Panc1 (cell line): Measurements from ENCODE around the gene PTGDS. TPM values are rescaled to one million over a fixed set of nuclear protein-coding genes. Genes with fewer than 3 reads are reported as not detected.
A peak's percentile ranks its signal among the peaks of the same experiment; 100 is the strongest.

ENCODE experiments used
- ATAC-seq: fragments of 200-7000 bp; cut with Tn5 transposase; 2 replicates; pipeline ENCODE4 v1.9.1; 2020; ENCODE audit warnings: mild to moderate bottlenecking, moderate library complexity
- BruUV-seq: library from RNA; stranded (reverse); fragments of 400-500 nt; replicated peaks from 2 replicates; lab custom pipeline; 2021; lab: Mats Ljungman, UMichigan
- CTCF ChIA-PET: fragments of 300-600 bp; sonication (Branson Sonifier 250); formaldehyde crosslinking; loops from one replicate; lab custom pipeline; 2022; ENCODE audit warnings: antibody characterized with exemption; lab: Charles Lee
- POLR2A ChIA-PET: fragments of 300-600 bp; sonication (Branson Sonifier 250); formaldehyde crosslinking; loops from one replicate; lab custom pipeline; 2022; ENCODE audit warnings: antibody characterized with exemption; lab: Charles Lee
- DNase-seq: peaks from one replicate; pipeline ENCODE4 v3.0.0-alpha.2; 2010; ENCODE audit warnings: low read depth, low spot score
- H3K27ac ChIP-seq: 2 replicates; pipeline ENCODE4 v1.5.1; 2011; ENCODE audit warnings: mild to moderate bottlenecking, low read length, inconsistent platforms
- H3K27me3 ChIP-seq: fragments of 200-500 bp; sonication (Bioruptor generic); 2 replicates; pipeline ENCODE4 v1.6.0; 2014; ENCODE audit warnings: low read length, inconsistent platforms; ENCODE audit not compliant: control insufficient read depth, insufficient read depth
- H3K36me3 ChIP-seq: fragments of 200-500 bp; sonication (Bioruptor generic); 2 replicates; pipeline ENCODE4 v1.5.1; 2014; ENCODE audit warnings: inconsistent platforms, mild to moderate bottlenecking, low read length, moderate library complexity; ENCODE audit not compliant: control insufficient read depth, insufficient read depth
- H3K4me1 ChIP-seq: 2 replicates; pipeline ENCODE4 v1.5.1; 2011; ENCODE audit warnings: inconsistent platforms, mild to moderate bottlenecking, low read length, moderate library complexity; ENCODE audit not compliant: control insufficient read depth, insufficient read depth
- H3K4me3 ChIP-seq, 2 experiments: 2 replicates each; pipeline ENCODE4 v1.5.1; 2011 to 2012; ENCODE audit warnings: low read depth in 2 of 2, low read length in 2 of 2, mild to moderate bottlenecking in 2 of 2, inconsistent platforms in 1 of 2, moderate library complexity in 1 of 2
- H3K9me3 ChIP-seq: fragments of 200-500 bp; sonication (Bioruptor generic); 2 replicates; pipeline ENCODE4 v1.5.1; 2014; ENCODE audit warnings: low read depth, mild to moderate bottlenecking, inconsistent platforms, low read length, moderate library complexity; ENCODE audit not compliant: control insufficient read depth, insufficient read depth
- POLR2AphosphoS5 ChIP-seq: IDR thresholded peaks from 2 replicates; pipeline ENCODE4 v1.6.1; 2012; ENCODE audit warnings: mild to moderate bottlenecking, low read depth, low read length, moderate library complexity
- SIN3A ChIP-seq: IDR thresholded peaks from 2 replicates; pipeline ENCODE4 v1.6.1; 2012; ENCODE audit warnings: low read depth, mild to moderate bottlenecking, low read length, moderate library complexity, borderline replicate concordance; ENCODE audit not compliant: insufficient read depth
- TCF7L2 ChIP-seq: IDR thresholded peaks from 2 replicates; pipeline ENCODE4 v1.6.1; 2011; ENCODE audit warnings: mild to moderate bottlenecking, low read depth, low read length, inconsistent platforms
- in situ Hi-C: cut with HindIII; loops from 2 replicates; pipeline ENCODE4 v1.10.0; 2016; ENCODE audit warnings: low sequenced_read_pairs, low pct_unique_long_range_greater_than_20kb
- intact Hi-C: fragments of 100-400 bp; cut with micrococcal nuclease; formaldehyde crosslinking; loops from one replicate; pipeline ENCODE4 v1.10.0; 2022; ENCODE audit not compliant: unreplicated experiment
- total RNA-seq: library from RNA; stranded (reverse); gene quantifications from one replicate; pipeline ENCODE4 v1.2.1, GENCODE V29; 2021; ENCODE audit not compliant: unreplicated experiment
- TF ChIP-seq, protein P1 (sequence below), 2 experiments: IDR thresholded peaks; 2 replicates each; pipeline ENCODE4 v1.6.1; 2011 to 2012; ENCODE audit warnings: low read depth in 2 of 2, control low read depth in 1 of 2, low read length in 1 of 2, mild to moderate bottlenecking in 1 of 2, moderate library complexity in 1 of 2; ENCODE audit not compliant: insufficient read depth in 1 of 2
- TF ChIP-seq, protein P2 (sequence below): fragments of 450-650 bp; IDR thresholded peaks from 2 replicates; pipeline ENCODE4 v1.5.1; 2017; ENCODE audit warnings: mild to moderate bottlenecking

PTGDS gene
- total RNA-seq, 1 experiment from 2014 or later, result 13.7 TPM

DNA sequence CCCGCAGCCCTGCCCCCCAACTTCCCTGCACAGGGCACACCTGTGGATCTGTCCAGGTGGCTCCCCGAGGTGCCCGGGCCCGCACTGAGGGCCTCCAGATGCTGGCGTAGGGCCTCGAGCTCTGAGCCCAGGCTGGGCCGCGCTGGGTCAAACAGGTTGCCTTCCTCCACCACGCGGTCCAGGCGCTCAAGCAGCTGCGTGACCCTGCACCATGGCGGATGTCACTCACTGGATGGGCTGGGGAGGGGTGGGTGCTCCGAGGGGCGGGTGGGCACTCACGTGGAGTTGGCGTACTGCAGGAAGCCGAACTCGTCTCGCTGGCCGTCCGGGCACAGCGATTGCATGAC lies 45.3 kb downstream of the PTGDS start:
- no peak for DNase-seq
- intact Hi-C loops (no loop called here), in situ Hi-C loops (no loop called here)
- H3K27ac ChIP-seq, result no peak overlapping the region
- peak; percentile 6; the same call in 1 of the 2 replicates for ATAC-seq
- ChIA-PET CTCF (interaction anchor here (0.6 kb wide), 1 partner anchor 24 kb away, joined by 4 read pairs; no protein-coding TSS in a partner anchor), POLR2A (no interaction called here)
- no TSS peak for BruUV-seq
- H3K4me1 ChIP-seq, result peaks cover 22% of the 10 kb centered on the region
- no peaks in the 10 kb centered on the region for H3K9me3 ChIP-seq
- no peak overlapping the region for H3K4me3 ChIP-seq
- H3K27me3 ChIP-seq, result no peaks in the 10 kb centered on the region
- TF ChIP-seq, protein P1, sequence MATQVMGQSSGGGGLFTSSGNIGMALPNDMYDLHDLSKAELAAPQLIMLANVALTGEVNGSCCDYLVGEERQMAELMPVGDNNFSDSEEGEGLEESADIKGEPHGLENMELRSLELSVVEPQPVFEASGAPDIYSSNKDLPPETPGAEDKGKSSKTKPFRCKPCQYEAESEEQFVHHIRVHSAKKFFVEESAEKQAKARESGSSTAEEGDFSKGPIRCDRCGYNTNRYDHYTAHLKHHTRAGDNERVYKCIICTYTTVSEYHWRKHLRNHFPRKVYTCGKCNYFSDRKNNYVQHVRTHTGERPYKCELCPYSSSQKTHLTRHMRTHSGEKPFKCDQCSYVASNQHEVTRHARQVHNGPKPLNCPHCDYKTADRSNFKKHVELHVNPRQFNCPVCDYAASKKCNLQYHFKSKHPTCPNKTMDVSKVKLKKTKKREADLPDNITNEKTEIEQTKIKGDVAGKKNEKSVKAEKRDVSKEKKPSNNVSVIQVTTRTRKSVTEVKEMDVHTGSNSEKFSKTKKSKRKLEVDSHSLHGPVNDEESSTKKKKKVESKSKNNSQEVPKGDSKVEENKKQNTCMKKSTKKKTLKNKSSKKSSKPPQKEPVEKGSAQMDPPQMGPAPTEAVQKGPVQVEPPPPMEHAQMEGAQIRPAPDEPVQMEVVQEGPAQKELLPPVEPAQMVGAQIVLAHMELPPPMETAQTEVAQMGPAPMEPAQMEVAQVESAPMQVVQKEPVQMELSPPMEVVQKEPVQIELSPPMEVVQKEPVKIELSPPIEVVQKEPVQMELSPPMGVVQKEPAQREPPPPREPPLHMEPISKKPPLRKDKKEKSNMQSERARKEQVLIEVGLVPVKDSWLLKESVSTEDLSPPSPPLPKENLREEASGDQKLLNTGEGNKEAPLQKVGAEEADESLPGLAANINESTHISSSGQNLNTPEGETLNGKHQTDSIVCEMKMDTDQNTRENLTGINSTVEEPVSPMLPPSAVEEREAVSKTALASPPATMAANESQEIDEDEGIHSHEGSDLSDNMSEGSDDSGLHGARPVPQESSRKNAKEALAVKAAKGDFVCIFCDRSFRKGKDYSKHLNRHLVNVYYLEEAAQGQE (IDR thresholded peaks at IDR 0.05; ENCODE audit: insufficient read depth in 1 of 2, low read depth in 2 of 2, low read length in 1 of 2), result no peak
- TF ChIP-seq SIN3A (no peak), POLR2AphosphoS5 (no peak), TCF7L2 (no peak)
- TF ChIP-seq, protein P2, sequence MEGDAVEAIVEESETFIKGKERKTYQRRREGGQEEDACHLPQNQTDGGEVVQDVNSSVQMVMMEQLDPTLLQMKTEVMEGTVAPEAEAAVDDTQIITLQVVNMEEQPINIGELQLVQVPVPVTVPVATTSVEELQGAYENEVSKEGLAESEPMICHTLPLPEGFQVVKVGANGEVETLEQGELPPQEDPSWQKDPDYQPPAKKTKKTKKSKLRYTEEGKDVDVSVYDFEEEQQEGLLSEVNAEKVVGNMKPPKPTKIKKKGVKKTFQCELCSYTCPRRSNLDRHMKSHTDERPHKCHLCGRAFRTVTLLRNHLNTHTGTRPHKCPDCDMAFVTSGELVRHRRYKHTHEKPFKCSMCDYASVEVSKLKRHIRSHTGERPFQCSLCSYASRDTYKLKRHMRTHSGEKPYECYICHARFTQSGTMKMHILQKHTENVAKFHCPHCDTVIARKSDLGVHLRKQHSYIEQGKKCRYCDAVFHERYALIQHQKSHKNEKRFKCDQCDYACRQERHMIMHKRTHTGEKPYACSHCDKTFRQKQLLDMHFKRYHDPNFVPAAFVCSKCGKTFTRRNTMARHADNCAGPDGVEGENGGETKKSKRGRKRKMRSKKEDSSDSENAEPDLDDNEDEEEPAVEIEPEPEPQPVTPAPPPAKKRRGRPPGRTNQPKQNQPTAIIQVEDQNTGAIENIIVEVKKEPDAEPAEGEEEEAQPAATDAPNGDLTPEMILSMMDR, result no peak
- H3K36me3 ChIP-seq, result no peaks in the 10 kb centered on the region

DNA sequence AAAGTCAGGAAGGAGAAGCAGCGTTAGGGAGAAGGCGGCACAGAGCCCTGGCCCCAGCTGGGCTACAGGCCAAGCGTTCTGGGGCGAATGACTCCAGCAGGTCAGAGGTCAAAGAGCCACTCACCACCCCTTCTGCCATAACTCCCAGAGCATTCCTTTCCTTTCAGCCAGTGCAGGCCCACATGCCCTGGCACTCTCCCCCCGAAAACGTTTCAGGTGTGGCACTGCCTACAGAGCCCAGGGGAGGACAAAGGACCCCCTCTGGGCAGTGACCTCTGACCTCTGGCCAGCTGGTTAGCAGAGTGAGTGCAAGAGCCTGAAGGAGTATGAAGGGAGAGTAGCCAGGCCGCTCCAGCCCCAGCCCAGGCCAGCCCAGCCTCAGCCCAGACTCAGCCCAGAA lies 45.9 kb downstream of the PTGDS start:
- intact Hi-C loops, result no loop called here
- POLR2A ChIA-PET, result no interaction called here
- BruUV-seq, result no TSS peak
- no peak for TF ChIP-seq TCF7L2
- Histone ChIP-seq H3K27ac (no peak overlapping the region), H3K27me3 (no peaks in the 10 kb centered on the region), H3K4me1 (peaks cover 22% of the 10 kb centered on the region), H3K4me3 (no peak overlapping the region), H3K36me3 (no peaks in the 10 kb centered on the region), H3K9me3 (no peaks in the 10 kb centered on the region)
- CTCF ChIA-PET, result no interaction called here
- DNase-seq (no peak), ATAC-seq (no peak)
- in situ Hi-C loops, result no loop called here

DNA sequence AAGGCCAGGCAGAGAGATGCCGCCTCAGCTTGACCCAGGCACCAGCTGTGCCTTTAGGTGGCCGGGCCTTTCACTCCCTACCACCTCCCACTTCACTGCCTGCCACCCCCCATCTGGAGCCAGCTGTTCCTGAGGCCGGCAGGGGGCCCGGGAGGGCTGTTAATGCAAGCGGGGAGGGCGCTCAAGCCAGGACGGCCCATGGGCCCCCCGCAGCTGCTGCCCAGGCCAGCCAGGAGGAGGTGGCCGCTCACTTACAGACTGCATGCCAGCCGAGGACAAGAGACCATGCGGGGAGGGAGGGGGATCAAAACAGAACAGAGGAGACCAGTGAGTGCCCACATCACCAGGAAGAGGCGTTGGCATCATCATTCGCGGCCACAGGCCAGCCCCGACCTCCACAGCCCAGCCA lies 46.3 kb downstream of the PTGDS start:
- ChIA-PET POLR2A (no interaction called here), CTCF (no interaction called here)
- H3K27ac ChIP-seq, result no peak overlapping the region
- peaks cover 22% of the 10 kb centered on the region for H3K4me1 ChIP-seq
- intact Hi-C loops, result no loop called here
- no peak for DNase-seq
- no peak overlapping the region for H3K4me3 ChIP-seq
- no TSS peak for BruUV-seq
- H3K36me3 ChIP-seq, result no peaks in the 10 kb centered on the region
- TF ChIP-seq POLR2AphosphoS5, result no peak
- no peak for TF ChIP-seq SIN3A
- TF ChIP-seq, protein P2, result no peak
- TF ChIP-seq, protein P1 (IDR thresholded peaks at IDR 0.05; ENCODE audit: insufficient read depth in 1 of 2, low read depth in 2 of 2, low read length in 1 of 2), result no peak
- no peak for TF ChIP-seq TCF7L2
- no peak for ATAC-seq
- H3K27me3 ChIP-seq, result no peaks in the 10 kb centered on the region
- H3K9me3 ChIP-seq, result no peaks in the 10 kb centered on the region
- in situ Hi-C loops, result no loop called here
